Measurements from ENCODE around the gene GP1BA. TPM values are rescaled to one million over a fixed set of nuclear protein-coding genes. Genes with fewer than 3 reads are reported as not detected.

The GP1BA gene
- total and polyA plus RNA-seq, 10 of the 15 experiments (the other 5 are each of a cell fraction or from before 2014, with no cell fraction given): 0.04 to 0.67 (median 0.28) TPM; not detected in 1

GRCh38 chr17:4947411-4948165, 15.5 kb downstream of the GP1BA start (continued):
- TF ChIP-seq ZBTB40 (IDR thresholded peaks at IDR 0.05; ENCODE audit: borderline replicate concordance): peak; percentile 71; the same call in 1 of the 2 replicates
- peak; percentile 19; the same call in 1 of the 2 replicates for TF ChIP-seq PKNOX1 (IDR thresholded peaks at IDR 0.05)
- 0 out of 2 replicates have a peak, but pooled peaks have one; percentile 11 for TF ChIP-seq CHD2 (IDR thresholded peaks at IDR 0.05; ENCODE audit: borderline replicate concordance, low read depth, low read length)
- TF ChIP-seq POLR2AphosphoS5 (IDR thresholded peaks at IDR 0.05; ENCODE audit: low read length): peak; percentile 59
- no peak for TF ChIP-seq TARDBP (IDR thresholded peaks at IDR 0.05; ENCODE audit: borderline replicate concordance)
- TF ChIP-seq IRF4 (IDR thresholded peaks at IDR 0.05; ENCODE audit: low read depth, low read length): 0 out of 2 replicates have a peak, but pooled peaks have one; percentile 18
- TF ChIP-seq PAX8 (IDR thresholded peaks at IDR 0.05): no peak
- no peak for TF ChIP-seq NFYB (IDR thresholded peaks at IDR 0.05; ENCODE audit: insufficient read depth, low read depth, low read length)
- no peak; the same call in 1 of the 2 replicates for TF ChIP-seq RB1 (IDR thresholded peaks at IDR 0.05; ENCODE audit: borderline replicate concordance)
- no peak for TF ChIP-seq ATF7 (IDR thresholded peaks at IDR 0.05; ENCODE audit: low read depth)
- TF ChIP-seq E2F8 (IDR thresholded peaks at IDR 0.05; ENCODE audit: low read depth, partially characterized antibody): peak; percentile 50
- no peak for TF ChIP-seq BCLAF1 (IDR thresholded peaks at IDR 0.05)
- TF ChIP-seq ZSCAN29 (IDR thresholded peaks at IDR 0.05): peak; percentile 48; the same call in 1 of the 2 replicates
- TF ChIP-seq FOS (IDR thresholded peaks at IDR 0.05; ENCODE audit: borderline replicate concordance, extremely low read depth, insufficient read length): no peak
- TF ChIP-seq SMAD5 (IDR thresholded peaks at IDR 0.05; ENCODE audit: low read depth): peak; percentile 21; the same call in 1 of the 2 replicates
- TF ChIP-seq NFXL1 (IDR thresholded peaks at IDR 0.05; ENCODE audit: borderline replicate concordance): no peak
